ENCODE data around the gene RASA4B.

Gene RASA4B

GRCh38 chr7:102453319-102453718 is 64.3 kb downstream of the RASA4B start:
- no peak for DNase-seq (ENCODE audit: low spot score)

- no peak for DNase-seq (ENCODE audit: low spot score)
These were observed 65.1 kb downstream of the RASA4B start for GRCh38 chr7:102452451-102452850.

- no peak for DNase-seq (ENCODE audit: low spot score)
These were observed 66.1 kb downstream of the RASA4B start for GRCh38 chr7:102451371-102452054.

DNA sequence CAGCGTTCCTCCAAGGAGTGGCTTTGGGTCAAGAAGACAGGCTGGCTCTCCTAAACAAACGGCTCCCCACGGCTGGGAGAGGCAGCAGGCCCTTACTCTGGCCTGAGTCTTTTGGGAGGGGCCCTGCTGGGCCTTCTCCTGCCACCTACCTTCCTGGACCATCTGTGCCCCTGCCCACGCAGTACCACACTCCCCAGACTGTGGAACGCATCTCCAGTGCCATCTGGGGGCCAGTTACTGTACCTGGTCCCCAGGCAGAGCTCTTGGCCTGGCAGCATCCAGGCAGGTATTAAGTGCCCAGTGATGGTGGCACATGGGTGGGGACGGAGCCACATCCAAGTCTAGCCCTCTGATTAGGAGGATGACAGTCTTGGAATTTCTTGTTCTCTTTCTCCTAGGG is 67.3 kb downstream of the RASA4B start:
- no peak for DNase-seq (ENCODE audit: low spot score)

- no peak for DNase-seq (ENCODE audit: low spot score)
These were observed 68.4 kb downstream of the RASA4B start for GRCh38 chr7:102449136-102449535.

- DNase-seq (ENCODE audit: low spot score), result no peak
These were observed 70.3 kb downstream of the RASA4B start for GRCh38 chr7:102447311-102447710.

GRCh38 chr7:102446387-102447156 is 71.0 kb downstream of the RASA4B start:
- DNase-seq (ENCODE audit: low spot score), result no peak

DNA sequence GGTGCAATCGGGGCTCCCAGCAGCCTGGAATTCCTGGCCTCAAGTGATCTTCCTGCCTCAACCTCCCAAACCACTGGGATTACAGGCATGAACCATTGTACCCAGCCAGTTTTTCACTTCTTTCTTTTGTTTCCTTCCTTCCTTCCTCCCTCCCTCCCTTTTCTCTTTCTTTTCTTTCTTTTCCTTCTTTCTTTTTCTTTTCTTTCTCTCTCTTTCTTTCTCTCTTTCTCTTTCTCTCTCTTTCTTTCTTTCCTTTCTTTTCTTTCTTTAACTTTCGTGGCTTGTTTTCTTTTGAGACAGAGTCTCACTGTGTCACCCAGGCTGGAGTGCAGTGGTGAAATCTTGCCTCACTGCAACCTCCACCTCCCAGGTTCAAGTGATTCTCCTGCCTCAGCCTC is 71.9 kb downstream of the RASA4B start:
- DNase-seq (ENCODE audit: low spot score), result no peak

- no peak for DNase-seq (ENCODE audit: low spot score)
These were observed 72.5 kb downstream of the RASA4B start for GRCh38 chr7:102444961-102445673.

DNA sequence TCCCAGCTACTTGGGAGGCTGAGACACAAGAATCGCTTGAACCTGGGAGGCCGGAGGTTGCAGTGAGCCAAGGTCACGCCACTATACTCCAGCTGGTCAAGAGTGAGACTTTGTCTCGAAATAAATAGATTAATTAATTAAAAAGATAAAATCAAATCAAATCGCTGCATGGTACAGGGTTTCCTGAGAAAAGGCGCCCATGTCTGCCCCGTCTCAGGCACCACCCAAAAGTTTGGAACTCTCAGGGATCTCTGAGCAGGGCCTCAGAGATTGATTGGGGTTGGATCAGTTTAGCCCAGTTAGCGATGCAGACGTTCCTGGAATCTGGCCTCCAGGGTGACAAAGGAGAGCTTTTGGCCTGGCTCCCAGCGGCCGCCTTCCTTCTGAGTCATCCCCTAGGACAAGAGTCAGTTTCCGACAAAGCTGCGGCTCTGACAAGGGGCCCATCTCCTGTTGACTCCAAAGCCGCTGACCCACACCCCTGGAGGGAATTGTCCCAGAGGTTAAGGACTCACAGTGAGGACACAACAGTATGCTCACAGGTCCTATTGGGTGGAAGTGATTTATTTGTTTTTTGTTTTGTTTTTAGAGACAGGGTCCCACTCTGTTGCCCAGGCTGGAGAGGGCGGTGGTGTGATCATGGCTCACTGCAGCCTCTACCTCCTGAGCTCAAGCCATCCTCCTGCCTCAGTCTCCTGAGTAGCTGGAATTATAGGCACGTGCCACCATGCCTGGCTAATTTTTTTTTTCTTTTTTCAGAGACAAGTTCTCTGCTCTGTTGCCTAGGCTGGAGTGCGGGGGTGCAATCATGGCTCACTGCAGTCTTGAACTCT is 77.4 kb downstream of the RASA4B start:
- DNase-seq (ENCODE audit: low spot score), result no peak

DNA sequence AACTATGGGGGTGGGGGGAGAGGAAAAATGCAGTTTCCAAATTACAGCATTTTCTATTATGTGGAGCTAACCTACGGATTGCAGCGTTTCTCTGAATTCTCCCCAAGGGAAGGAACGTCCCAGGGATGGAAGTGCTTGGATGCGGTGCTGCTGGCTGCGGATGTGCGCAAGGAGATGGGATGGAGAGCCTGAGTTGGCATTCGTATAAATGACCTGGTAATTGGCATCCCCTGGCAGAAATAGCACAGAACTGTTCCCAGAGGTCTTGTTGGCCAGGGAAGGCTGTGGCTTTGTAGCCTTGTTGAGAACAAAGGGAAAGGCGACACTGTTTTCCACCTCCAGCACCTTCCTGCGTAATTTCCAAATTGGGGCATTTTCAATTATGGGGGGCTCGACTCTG is 81.5 kb downstream of the RASA4B start:
- DNase-seq (ENCODE audit: low spot score), result no peak

DNA sequence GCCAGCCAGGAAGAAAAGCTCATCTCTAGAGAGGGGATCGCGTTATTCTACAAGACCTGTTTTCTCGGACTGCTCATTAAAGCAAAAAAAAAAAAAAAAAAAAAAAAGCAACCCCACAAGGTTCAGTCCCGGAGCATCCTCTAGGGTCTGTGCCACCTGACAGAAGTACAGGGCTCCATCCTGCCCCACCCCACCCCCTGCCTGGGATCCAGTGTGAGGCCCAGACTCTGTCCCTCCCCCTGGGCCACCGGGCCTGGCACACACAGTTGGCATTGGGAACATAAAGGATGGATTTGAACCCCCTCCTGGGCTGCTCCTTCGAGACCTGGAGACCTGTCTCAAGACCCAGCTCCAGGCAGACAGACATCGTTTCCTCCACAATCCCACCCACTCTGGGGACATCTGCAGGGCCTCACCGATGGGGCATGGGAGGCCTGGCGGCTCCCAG is 83.5 kb downstream of the RASA4B start:
- no peak for DNase-seq (ENCODE audit: low spot score)

- peak; percentile 60 for DNase-seq (ENCODE audit: low spot score)
These were observed 84.1 kb downstream of the RASA4B start, which contains the start of gene ORAI2 for GRCh38 chr7:102433219-102434038. TSS of gene ORAI2 (plus strand) at chr7:102433575. CDS start at chr7:102438957, 5,382 bp downstream.
